Ascending aorta (tissue), 2 donors: ENCODE results near the gene CHST1. TPM values are rescaled to one million over a fixed set of nuclear protein-coding genes. Genes with fewer than 3 reads are reported as not detected.

Experiments
- DNase-seq, 2 donors: peaks; one replicate each; pipeline ENCODE4 v3.0.0-alpha.2; 2019; ENCODE audit warnings: low spot score in 2 of 2
- H3K27ac ChIP-seq, 2 donors: fragments of 200-600 bp; sonication (generic); one replicate each; pipeline ENCODE4 v1.5.1; 2016 to 2017; ENCODE audit warnings: mild to moderate bottlenecking in 1 of 2
- H3K27me3 ChIP-seq: fragments of 200-600 bp; sonication (generic); one replicate; pipeline ENCODE4 v1.5.1; 2017
- H3K36me3 ChIP-seq, 2 donors: fragments of 200-600 bp; sonication (generic); one replicate each; pipeline ENCODE4 v1.5.1; 2016
- H3K4me1 ChIP-seq, 2 donors: fragments of 200-600 bp; sonication (generic); one replicate each; pipeline ENCODE4 v1.5.1; 2016 to 2017; ENCODE audit warnings: mild to moderate bottlenecking in 1 of 2
- H3K4me3 ChIP-seq, 2 donors: fragments of 200-600 bp; sonication (generic); one replicate each; pipeline ENCODE4 v1.5.1; 2016 to 2017; ENCODE audit warnings: mild to moderate bottlenecking in 1 of 2
- H3K9me3 ChIP-seq, 2 donors: fragments of 200-600 bp; sonication (generic); one replicate each; pipeline ENCODE4 v1.5.1; 2016
- intact Hi-C: fragments of 100-400 bp; cut with DNase I; formaldehyde crosslinking; loops from one replicate; pipeline ENCODE4 v1.15.1; 2023
- total RNA-seq: library from RNA; depleted of rRNA; stranded (reverse); fragments of >200 nt; gene quantifications from one replicate; pipeline ENCODE4 v1.1.0, GENCODE V29; 2016
- TF ChIP-seq, protein P1 (sequence below), 3 experiments: fragments of 200-600 bp in 2 of 3; fragments of 450-650 bp in 1 of 3; sonication (generic) in 2 of 3; IDR thresholded peaks; one replicate each; pipeline ENCODE4 v1.5.1; 2016 to 2019; ENCODE audit warnings: antibody characterized with exemption in 3 of 3, mild to moderate bottlenecking in 1 of 3, moderate library complexity in 1 of 3

The CHST1 gene
- total RNA-seq, 1 donor from 2014 or later = 40.2 TPM

DNA sequence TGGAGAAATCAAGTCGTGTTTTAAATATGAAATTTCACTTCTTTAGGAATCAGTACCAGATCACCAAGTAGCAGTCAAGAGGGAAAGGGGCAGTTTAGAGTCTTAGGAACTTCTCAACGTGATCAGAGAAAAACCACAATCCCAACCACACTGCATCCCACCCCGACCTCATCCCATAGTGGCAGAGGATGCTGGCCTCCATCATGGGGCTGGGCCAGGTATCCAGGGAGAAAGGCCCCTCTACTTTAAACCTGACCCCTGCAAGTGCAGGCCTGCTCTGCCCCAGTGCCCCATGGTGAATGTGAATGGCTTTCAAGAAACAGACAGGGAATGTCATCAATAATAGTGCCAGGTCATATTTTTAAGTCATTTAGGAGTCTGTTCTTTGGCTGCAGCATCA lies 12.1 kb downstream of the CHST1 start:
- Histone ChIP-seq H3K27ac (peak overlapping the region in 1 of 2 donors; percentile 80), H3K9me3 (no peaks in the 10 kb centered on the region), H3K4me1 (peaks cover 4 to 38% of the 10 kb centered on the region in 2 donors), H3K36me3 (peaks cover 2 to 25% of the 10 kb centered on the region in 2 donors), H3K4me3 (no peak overlapping the region), H3K27me3 (no peaks in the 10 kb centered on the region)
- no peak for DNase-seq
- TF ChIP-seq, protein P1, sequence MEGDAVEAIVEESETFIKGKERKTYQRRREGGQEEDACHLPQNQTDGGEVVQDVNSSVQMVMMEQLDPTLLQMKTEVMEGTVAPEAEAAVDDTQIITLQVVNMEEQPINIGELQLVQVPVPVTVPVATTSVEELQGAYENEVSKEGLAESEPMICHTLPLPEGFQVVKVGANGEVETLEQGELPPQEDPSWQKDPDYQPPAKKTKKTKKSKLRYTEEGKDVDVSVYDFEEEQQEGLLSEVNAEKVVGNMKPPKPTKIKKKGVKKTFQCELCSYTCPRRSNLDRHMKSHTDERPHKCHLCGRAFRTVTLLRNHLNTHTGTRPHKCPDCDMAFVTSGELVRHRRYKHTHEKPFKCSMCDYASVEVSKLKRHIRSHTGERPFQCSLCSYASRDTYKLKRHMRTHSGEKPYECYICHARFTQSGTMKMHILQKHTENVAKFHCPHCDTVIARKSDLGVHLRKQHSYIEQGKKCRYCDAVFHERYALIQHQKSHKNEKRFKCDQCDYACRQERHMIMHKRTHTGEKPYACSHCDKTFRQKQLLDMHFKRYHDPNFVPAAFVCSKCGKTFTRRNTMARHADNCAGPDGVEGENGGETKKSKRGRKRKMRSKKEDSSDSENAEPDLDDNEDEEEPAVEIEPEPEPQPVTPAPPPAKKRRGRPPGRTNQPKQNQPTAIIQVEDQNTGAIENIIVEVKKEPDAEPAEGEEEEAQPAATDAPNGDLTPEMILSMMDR (IDR thresholded peaks at IDR 0.05) = no peak
- intact Hi-C loops = loop anchor here (10.0 kb wide), 1 partner anchor 1088 kb away; the partner anchor contains the start of gene CD82

DNA sequence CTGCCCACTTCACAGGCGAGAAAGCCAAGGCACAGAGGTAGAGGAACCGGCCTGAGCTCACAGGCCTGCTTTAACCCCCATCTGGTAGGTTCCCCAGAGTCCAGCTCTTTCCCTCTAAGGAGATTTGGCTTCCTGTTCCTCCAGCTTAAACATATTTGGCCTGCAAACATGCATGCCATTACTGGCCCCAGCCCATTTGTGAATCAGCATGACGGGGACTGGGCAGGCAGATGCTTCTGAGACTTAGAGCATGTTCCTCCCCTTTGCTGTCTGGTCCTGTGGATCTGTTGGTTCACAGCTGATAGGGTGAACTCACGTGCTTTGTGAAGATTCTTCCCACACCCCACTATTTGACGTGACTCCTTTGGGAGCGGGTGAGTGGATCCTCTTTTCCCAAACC lies 12.6 kb downstream of the CHST1 start:
- Histone ChIP-seq H3K4me3 (no peak overlapping the region), H3K9me3 (no peaks in the 10 kb centered on the region), H3K27ac (no peak overlapping the region), H3K4me1 (peaks cover 4 to 33% of the 10 kb centered on the region in 2 donors), H3K27me3 (no peaks in the 10 kb centered on the region), H3K36me3 (peaks cover 2 to 25% of the 10 kb centered on the region in 2 donors)
- TF ChIP-seq, protein P1 (IDR thresholded peaks at IDR 0.05) = no peak
- intact Hi-C loops = loop anchor here (10.0 kb wide), 1 partner anchor 1088 kb away; the partner anchor contains the start of gene CD82
- no peak for DNase-seq

DNA sequence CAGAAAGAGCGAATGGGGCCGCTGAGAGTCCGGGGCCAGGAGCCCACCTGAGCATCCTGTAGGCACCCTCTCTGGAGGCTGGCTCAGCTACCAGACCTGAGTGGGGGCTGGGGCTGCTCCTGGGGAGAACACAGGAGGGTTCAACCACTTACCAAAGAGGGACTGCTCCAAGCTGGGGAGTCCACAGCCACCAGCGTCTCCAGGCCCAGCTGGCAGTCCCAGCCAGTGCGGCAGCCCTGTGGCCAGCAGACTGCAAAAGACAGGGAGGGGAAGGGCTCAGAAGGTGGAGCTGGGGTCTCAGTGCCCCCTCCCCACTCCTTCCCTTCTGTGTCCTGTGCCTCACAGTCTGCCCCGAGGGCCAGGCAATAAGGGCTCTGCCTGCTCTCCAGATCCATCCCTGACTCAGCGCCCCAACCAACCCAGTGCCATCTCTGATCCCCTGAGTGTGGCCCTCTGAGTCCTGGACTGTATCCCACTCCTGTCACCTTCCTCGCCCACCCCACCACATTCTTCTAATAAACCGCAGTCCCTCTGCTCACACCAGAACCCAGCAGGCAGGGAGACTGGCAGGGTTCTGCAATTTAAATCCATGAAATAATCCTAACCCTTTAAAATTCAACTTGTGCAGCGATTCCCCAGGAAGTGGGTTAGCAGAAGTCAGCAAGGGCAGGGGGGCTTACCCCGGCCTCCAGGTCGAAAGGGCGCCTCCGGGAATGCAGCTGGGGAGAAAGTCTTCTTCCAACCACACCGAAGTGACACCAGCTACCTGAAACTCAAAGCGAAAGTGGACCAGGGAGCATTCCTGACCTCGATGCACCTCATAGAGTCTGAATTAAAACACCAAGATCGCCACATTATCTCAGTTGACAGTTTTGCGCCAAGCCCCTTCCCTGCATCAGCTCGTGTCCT lies 13.3 kb downstream of the CHST1 start:
- TF ChIP-seq, protein P1 (IDR thresholded peaks at IDR 0.05) = no peak
- no peak overlapping the region for H3K27ac ChIP-seq
- no peak for DNase-seq
- peaks cover 2 to 25% of the 10 kb centered on the region in 2 donors for H3K36me3 ChIP-seq
- H3K9me3 ChIP-seq = no peaks in the 10 kb centered on the region
- no peaks in the 10 kb centered on the region for H3K27me3 ChIP-seq
- intact Hi-C loops = loop anchor here (10.0 kb wide), 1 partner anchor 1087 kb away; the partner anchor contains the start of gene CD82
- no peak overlapping the region for H3K4me3 ChIP-seq
- peaks cover 4 to 33% of the 10 kb centered on the region in 2 donors for H3K4me1 ChIP-seq

DNA sequence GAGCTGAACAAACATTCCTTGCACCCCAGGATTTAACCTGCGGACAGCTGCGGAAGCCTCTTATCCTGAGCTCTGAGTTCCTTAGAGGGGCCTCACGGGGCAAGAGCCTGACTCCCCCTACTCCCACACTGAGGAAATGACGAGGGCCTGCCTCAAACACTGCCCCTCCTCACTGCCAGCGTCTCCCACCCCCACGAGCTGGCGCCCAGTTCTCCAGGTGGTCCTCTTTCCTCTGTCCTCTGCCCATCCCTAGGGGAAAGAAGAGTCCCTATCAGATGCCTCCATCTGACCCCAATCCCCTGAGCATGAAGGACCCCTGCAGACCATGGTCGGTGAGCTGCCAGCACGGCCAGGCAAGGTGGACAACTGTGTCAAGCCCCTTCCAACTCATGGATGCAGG lies 14.3 kb downstream of the CHST1 start:
- DNase-seq = no peak
- no peaks in the 10 kb centered on the region for H3K27me3 ChIP-seq

More for the DNA sequence above, 14.3 kb downstream of the CHST1 start:
- intact Hi-C loops = loop anchor here (10.0 kb wide), 1 partner anchor 1086 kb away; the partner anchor contains the start of gene CD82
- no peaks in the 10 kb centered on the region for H3K9me3 ChIP-seq
- no peak overlapping the region for H3K4me3 ChIP-seq
- H3K4me1 ChIP-seq = peaks cover 4 to 33% of the 10 kb centered on the region in 2 donors
- TF ChIP-seq, protein P1 (IDR thresholded peaks at IDR 0.05) = no peak
- no peak overlapping the region for H3K27ac ChIP-seq
- peaks cover 2 to 25% of the 10 kb centered on the region in 2 donors for H3K36me3 ChIP-seq
